K562 (cell line): Measurements from ENCODE around the gene VPS50. TPM values are rescaled to one million over a fixed set of nuclear protein-coding genes. Genes with fewer than 3 reads are reported as not detected.

Experiments
- PRMT5 ChIP-seq: sonication (generic); formaldehyde crosslinking; IDR thresholded peaks from 2 replicates; pipeline ENCODE4 v1.5.0; 2020; ENCODE audit warnings: missing genetic modification reagents
- ZFP1 ChIP-seq: fragments of 450-650 bp; formaldehyde crosslinking; IDR thresholded peaks from 2 replicates; pipeline ENCODE4 v1.4.0; 2020; ENCODE audit warnings: mild to moderate bottlenecking, mixed read lengths
- ZNF717 ChIP-seq: fragments of 250-450 bp; sonication (Bioruptor Pico); IDR thresholded peaks from 2 replicates; pipeline ENCODE4 v1.5.0; 2021
- polyA plus RNA-seq, 8 experiments: library from polyadenylated mRNA; depleted of rRNA in 4 of 8; stranded (reverse) in 5 of 8; unstranded in 3 of 8; fragments of >200 nt; fragmentation: Nextera tagmentation in 2 of 8; fragmentation: Illumina TruSeq in 1 of 8; extraction: Ambion mirVana in 2 of 8; extraction: Trizol in 1 of 8; gene quantifications; 2 replicates each; pipeline versions ENCODE4 v1.2.1 to v1.2.3, GENCODE V29; 2011 to 2014; ENCODE audit warnings: inconsistent platforms in 1 of 8, missing spikeins in 1 of 8
- total RNA-seq, 7 experiments: library from RNA; depleted of rRNA in 6 of 7; stranded (reverse); fragments of >200 nt in 6 of 7; fragmentation: Illumina TruSeq in 2 of 7; extraction: Trizol in 2 of 7; gene quantifications; 2 replicates each; pipeline versions ENCODE4 v1.2.1 to v1.2.3, GENCODE V29; 2011 to 2021; ENCODE audit warnings: low replicate concordance in 1 of 7
- TF ChIP-seq, protein P1 (sequence below): sonication (generic); formaldehyde crosslinking; IDR thresholded peaks from 2 replicates; pipeline ENCODE4 v1.8.0; 2023; ENCODE audit warnings: missing genetic modification reagents, mild to moderate bottlenecking, borderline replicate concordance
- TF ChIP-seq, protein P2 (sequence below): fragments of 450-650 bp; IDR thresholded peaks from 2 replicates; pipeline ENCODE4 v1.6.1; 2016; ENCODE audit warnings: mild to moderate bottlenecking, moderate library complexity

Gene VPS50
- total and polyA plus RNA-seq, 9 of the 15 experiments (the other 6 are each of a cell fraction or from before 2014, with no cell fraction given) = 10.5 to 29.4 (median 15.8) TPM

DNA sequence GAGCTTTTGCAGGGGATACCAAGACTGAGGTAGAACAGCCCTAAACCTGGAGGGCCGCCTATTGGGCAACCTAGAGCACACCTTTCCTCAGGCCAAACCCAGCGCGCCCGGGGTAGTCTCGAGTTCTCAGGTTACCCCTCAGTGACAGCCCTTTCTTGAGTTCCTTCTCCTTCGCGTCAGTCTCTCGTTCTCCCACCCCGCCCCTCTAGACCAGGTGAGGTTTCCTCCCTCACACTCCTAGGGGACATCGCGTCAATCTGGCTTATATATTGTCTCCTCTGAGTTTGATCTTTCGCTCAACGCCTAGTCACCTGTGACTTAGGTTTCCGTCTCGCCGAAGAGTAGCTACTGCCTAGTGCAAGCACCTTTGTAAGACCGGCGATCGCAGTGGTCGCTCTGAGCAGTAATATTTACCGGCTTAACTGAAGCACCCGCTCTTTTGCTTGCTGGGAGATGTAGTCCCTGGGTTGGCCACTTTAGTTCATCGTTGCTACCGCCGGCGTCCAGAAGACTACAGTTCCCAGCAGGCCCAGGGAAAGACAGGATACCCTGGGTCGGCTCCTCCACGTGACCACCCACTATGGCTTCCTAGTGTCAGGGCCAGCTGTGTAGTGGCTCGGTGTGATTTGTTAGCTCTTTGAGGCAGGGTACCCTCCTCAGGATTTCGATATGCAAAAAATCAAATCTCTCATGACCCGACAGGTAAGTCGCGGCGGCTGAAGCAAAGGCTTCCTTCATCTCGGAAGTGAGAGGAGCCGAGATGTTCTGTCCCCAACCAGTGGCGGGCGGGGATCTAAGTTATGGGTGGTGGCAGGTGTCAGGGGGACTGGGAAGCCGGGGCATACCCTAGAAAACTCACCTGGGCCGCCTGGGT lies at the start of gene VPS50 (continued):
- TF ChIP-seq, protein P1, sequence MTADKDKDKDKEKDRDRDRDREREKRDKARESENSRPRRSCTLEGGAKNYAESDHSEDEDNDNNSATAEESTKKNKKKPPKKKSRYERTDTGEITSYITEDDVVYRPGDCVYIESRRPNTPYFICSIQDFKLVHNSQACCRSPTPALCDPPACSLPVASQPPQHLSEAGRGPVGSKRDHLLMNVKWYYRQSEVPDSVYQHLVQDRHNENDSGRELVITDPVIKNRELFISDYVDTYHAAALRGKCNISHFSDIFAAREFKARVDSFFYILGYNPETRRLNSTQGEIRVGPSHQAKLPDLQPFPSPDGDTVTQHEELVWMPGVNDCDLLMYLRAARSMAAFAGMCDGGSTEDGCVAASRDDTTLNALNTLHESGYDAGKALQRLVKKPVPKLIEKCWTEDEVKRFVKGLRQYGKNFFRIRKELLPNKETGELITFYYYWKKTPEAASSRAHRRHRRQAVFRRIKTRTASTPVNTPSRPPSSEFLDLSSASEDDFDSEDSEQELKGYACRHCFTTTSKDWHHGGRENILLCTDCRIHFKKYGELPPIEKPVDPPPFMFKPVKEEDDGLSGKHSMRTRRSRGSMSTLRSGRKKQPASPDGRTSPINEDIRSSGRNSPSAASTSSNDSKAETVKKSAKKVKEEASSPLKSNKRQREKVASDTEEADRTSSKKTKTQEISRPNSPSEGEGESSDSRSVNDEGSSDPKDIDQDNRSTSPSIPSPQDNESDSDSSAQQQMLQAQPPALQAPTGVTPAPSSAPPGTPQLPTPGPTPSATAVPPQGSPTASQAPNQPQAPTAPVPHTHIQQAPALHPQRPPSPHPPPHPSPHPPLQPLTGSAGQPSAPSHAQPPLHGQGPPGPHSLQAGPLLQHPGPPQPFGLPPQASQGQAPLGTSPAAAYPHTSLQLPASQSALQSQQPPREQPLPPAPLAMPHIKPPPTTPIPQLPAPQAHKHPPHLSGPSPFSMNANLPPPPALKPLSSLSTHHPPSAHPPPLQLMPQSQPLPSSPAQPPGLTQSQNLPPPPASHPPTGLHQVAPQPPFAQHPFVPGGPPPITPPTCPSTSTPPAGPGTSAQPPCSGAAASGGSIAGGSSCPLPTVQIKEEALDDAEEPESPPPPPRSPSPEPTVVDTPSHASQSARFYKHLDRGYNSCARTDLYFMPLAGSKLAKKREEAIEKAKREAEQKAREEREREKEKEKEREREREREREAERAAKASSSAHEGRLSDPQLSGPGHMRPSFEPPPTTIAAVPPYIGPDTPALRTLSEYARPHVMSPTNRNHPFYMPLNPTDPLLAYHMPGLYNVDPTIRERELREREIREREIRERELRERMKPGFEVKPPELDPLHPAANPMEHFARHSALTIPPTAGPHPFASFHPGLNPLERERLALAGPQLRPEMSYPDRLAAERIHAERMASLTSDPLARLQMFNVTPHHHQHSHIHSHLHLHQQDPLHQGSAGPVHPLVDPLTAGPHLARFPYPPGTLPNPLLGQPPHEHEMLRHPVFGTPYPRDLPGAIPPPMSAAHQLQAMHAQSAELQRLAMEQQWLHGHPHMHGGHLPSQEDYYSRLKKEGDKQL (CRISPR knock-in tag) = no peak
- TF ChIP-seq, protein P2, sequence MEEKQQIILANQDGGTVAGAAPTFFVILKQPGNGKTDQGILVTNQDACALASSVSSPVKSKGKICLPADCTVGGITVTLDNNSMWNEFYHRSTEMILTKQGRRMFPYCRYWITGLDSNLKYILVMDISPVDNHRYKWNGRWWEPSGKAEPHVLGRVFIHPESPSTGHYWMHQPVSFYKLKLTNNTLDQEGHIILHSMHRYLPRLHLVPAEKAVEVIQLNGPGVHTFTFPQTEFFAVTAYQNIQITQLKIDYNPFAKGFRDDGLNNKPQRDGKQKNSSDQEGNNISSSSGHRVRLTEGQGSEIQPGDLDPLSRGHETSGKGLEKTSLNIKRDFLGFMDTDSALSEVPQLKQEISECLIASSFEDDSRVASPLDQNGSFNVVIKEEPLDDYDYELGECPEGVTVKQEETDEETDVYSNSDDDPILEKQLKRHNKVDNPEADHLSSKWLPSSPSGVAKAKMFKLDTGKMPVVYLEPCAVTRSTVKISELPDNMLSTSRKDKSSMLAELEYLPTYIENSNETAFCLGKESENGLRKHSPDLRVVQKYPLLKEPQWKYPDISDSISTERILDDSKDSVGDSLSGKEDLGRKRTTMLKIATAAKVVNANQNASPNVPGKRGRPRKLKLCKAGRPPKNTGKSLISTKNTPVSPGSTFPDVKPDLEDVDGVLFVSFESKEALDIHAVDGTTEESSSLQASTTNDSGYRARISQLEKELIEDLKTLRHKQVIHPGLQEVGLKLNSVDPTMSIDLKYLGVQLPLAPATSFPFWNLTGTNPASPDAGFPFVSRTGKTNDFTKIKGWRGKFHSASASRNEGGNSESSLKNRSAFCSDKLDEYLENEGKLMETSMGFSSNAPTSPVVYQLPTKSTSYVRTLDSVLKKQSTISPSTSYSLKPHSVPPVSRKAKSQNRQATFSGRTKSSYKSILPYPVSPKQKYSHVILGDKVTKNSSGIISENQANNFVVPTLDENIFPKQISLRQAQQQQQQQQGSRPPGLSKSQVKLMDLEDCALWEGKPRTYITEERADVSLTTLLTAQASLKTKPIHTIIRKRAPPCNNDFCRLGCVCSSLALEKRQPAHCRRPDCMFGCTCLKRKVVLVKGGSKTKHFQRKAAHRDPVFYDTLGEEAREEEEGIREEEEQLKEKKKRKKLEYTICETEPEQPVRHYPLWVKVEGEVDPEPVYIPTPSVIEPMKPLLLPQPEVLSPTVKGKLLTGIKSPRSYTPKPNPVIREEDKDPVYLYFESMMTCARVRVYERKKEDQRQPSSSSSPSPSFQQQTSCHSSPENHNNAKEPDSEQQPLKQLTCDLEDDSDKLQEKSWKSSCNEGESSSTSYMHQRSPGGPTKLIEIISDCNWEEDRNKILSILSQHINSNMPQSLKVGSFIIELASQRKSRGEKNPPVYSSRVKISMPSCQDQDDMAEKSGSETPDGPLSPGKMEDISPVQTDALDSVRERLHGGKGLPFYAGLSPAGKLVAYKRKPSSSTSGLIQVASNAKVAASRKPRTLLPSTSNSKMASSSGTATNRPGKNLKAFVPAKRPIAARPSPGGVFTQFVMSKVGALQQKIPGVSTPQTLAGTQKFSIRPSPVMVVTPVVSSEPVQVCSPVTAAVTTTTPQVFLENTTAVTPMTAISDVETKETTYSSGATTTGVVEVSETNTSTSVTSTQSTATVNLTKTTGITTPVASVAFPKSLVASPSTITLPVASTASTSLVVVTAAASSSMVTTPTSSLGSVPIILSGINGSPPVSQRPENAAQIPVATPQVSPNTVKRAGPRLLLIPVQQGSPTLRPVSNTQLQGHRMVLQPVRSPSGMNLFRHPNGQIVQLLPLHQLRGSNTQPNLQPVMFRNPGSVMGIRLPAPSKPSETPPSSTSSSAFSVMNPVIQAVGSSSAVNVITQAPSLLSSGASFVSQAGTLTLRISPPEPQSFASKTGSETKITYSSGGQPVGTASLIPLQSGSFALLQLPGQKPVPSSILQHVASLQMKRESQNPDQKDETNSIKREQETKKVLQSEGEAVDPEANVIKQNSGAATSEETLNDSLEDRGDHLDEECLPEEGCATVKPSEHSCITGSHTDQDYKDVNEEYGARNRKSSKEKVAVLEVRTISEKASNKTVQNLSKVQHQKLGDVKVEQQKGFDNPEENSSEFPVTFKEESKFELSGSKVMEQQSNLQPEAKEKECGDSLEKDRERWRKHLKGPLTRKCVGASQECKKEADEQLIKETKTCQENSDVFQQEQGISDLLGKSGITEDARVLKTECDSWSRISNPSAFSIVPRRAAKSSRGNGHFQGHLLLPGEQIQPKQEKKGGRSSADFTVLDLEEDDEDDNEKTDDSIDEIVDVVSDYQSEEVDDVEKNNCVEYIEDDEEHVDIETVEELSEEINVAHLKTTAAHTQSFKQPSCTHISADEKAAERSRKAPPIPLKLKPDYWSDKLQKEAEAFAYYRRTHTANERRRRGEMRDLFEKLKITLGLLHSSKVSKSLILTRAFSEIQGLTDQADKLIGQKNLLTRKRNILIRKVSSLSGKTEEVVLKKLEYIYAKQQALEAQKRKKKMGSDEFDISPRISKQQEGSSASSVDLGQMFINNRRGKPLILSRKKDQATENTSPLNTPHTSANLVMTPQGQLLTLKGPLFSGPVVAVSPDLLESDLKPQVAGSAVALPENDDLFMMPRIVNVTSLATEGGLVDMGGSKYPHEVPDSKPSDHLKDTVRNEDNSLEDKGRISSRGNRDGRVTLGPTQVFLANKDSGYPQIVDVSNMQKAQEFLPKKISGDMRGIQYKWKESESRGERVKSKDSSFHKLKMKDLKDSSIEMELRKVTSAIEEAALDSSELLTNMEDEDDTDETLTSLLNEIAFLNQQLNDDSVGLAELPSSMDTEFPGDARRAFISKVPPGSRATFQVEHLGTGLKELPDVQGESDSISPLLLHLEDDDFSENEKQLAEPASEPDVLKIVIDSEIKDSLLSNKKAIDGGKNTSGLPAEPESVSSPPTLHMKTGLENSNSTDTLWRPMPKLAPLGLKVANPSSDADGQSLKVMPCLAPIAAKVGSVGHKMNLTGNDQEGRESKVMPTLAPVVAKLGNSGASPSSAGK = no peak
- TF ChIP-seq ZNF717 (no peak), PRMT5 (CRISPR knock-in tag) (no peak), ZFP1 (CRISPR knock-in tag) (no peak)
